HEK293 (cell line): ENCODE measurements around the gene MAML2.

ENCODE experiments used
- ATF2 ChIP-seq: fragments of 450-650 bp; formaldehyde crosslinking; IDR thresholded peaks from 2 replicates; pipeline ENCODE4 v1.5.1; 2016; ENCODE audit warnings: missing biosample characterization, missing genetic modification characterization, low read depth
- CTCF ChIP-seq: fragments of 450-650 bp; formaldehyde crosslinking; IDR thresholded peaks from 2 replicates; pipeline ENCODE4 v1.5.1; 2016; ENCODE audit warnings: missing biosample characterization, missing genetic modification characterization
- ZBTB21 ChIP-seq: fragments of 450-650 bp; formaldehyde crosslinking; IDR thresholded peaks from 2 replicates; pipeline ENCODE4 v1.5.1; 2017; ENCODE audit warnings: missing biosample characterization, missing genetic modification characterization
- ZBTB7A ChIP-seq: fragments of 450-650 bp; formaldehyde crosslinking; IDR thresholded peaks from 2 replicates; pipeline ENCODE4 v1.5.1; 2016; ENCODE audit warnings: low read depth, missing biosample characterization, missing genetic modification characterization
- ZNF121 ChIP-seq: fragments of 450-650 bp; formaldehyde crosslinking; IDR thresholded peaks from 2 replicates; pipeline ENCODE4 v1.5.1; 2016; ENCODE audit warnings: missing biosample characterization, missing genetic modification characterization
- ZNF274 ChIP-seq, 2 experiments: fragments of 200-500 bp in 1 of 2; fragments of 450-650 bp in 1 of 2; sonication (Bioruptor generic) in 1 of 2; formaldehyde crosslinking in 1 of 2; IDR thresholded peaks; 2 replicates each; pipeline versions ENCODE4 v1.5.1 to v1.6.1; 2014 to 2016; ENCODE audit warnings: borderline replicate concordance in 1 of 2, inconsistent platforms in 1 of 2, low read length in 1 of 2, missing biosample characterization in 1 of 2, missing genetic modification characterization in 1 of 2
- ZNF341 ChIP-seq: fragments of 450-650 bp; formaldehyde crosslinking; IDR thresholded peaks from 2 replicates; pipeline ENCODE4; 2016; ENCODE audit warnings: low read depth, missing biosample characterization, missing genetic modification characterization
- ZNF580 ChIP-seq: fragments of 450-650 bp; formaldehyde crosslinking; IDR thresholded peaks from 2 replicates; pipeline ENCODE4 v1.5.1; 2016; ENCODE audit warnings: missing biosample characterization, missing genetic modification characterization
- ZNF704 ChIP-seq: fragments of 450-650 bp; formaldehyde crosslinking; IDR thresholded peaks from 2 replicates; pipeline ENCODE4 v1.5.1; 2016; ENCODE audit warnings: missing biosample characterization, missing genetic modification characterization
- ZNF843 ChIP-seq: fragments of 450-650 bp; formaldehyde crosslinking; IDR thresholded peaks from 2 replicates; pipeline ENCODE4 v1.5.1; 2016; ENCODE audit warnings: missing biosample characterization, missing genetic modification characterization
- ZSCAN23 ChIP-seq: fragments of 450-650 bp; formaldehyde crosslinking; IDR thresholded peaks from 2 replicates; pipeline ENCODE4 v1.5.1; 2016; ENCODE audit warnings: missing biosample characterization, missing genetic modification characterization

GRCh38 chr11:96337541-96338431, 5.2 kb downstream of the MAML2 start:
- no peak for TF ChIP-seq CTCF (tag by site-specific recombination)
- no peak for TF ChIP-seq ZNF274 (IDR thresholded peaks at IDR 0.05; ENCODE audit: low read length)
- no peak for TF ChIP-seq ZNF274 (tag by site-specific recombination; IDR thresholded peaks at IDR 0.05; ENCODE audit: borderline replicate concordance)
- no peak for TF ChIP-seq ZNF704 (tag by site-specific recombination)
- TF ChIP-seq ZNF341 (tag by site-specific recombination), result no peak
- TF ChIP-seq ZNF121 (tag by site-specific recombination), result no peak
- no peak for TF ChIP-seq ZNF843 (tag by site-specific recombination)
- no peak for TF ChIP-seq ZSCAN23 (tag by site-specific recombination)
- TF ChIP-seq ZNF580 (tag by site-specific recombination), result no peak
- TF ChIP-seq ZBTB7A (tag by site-specific recombination), result no peak
- TF ChIP-seq ATF2 (tag by site-specific recombination), result peak; percentile 47
- TF ChIP-seq ZBTB21 (tag by site-specific recombination), result no peak
